ENCODE results near the gene C16orf46. TPM values are rescaled to one million over a fixed set of nuclear protein-coding genes. Genes with fewer than 3 reads are reported as not detected.

The C16orf46 gene
- total RNA-seq, 4 donors from 2014 or later, result 3.1 to 14.2 (median 9.7) TPM

- 2% methylated on average over 27 of the region's 27 CpGs for WGBS, 2 donors
- no peaks in the 10 kb centered on the region for H3K36me3 ChIP-seq
- peaks cover 21 to 24% of the 10 kb centered on the region in 2 donors for H3K4me1 ChIP-seq
- no peaks in the 10 kb centered on the region for H3K27me3 ChIP-seq
- TF ChIP-seq POLR2A (IDR thresholded peaks at IDR 0.05) (no peak), CTCF (IDR thresholded peaks at IDR 0.05) (no peak)
- intact Hi-C loops (cut with DNase I), result loop anchor here (2.0 to 10.0 kb wide), 3 partner anchors 20 to 72 kb away; partner anchors contain the start of genes CENPN, CMC2 and GCSH
- H3K9me3 ChIP-seq, result no peaks in the 10 kb centered on the region
- H3K4me3 ChIP-seq (replicated peaks in 1 of 3), result peak overlapping the region; percentile 5 to 38 (median 14)
- DNase-seq, result peak; percentile 80 to 87
- peak overlapping the region; percentile 88 to 96 (median 93) for H3K27ac ChIP-seq
Measured at GRCh38 chr16:81076566-81077075, 417 bp downstream of the C16orf46 start.

- H3K4me3 ChIP-seq (replicated peaks in 1 of 3), result no peak overlapping the region
Measured at GRCh38 chr16:81073560-81074330, 3.3 kb downstream of the C16orf46 start.

GRCh38 chr16:81071805-81072204 is 5.2 kb downstream of the C16orf46 start:
- TF ChIP-seq CTCF (IDR thresholded peaks at IDR 0.05) (no peak), POLR2A (IDR thresholded peaks at IDR 0.05) (no peak)
- peaks cover 11 to 13% of the 10 kb centered on the region in 2 donors for H3K4me1 ChIP-seq
- intact Hi-C loops (cut with DNase I), result loop anchor here (10.0 kb wide), 1 partner anchor 67 kb away; the partner anchor contains the start of genes CENPN and CMC2
- no peaks in the 10 kb centered on the region for H3K36me3 ChIP-seq
- H3K9me3 ChIP-seq, result no peaks in the 10 kb centered on the region
- H3K4me3 ChIP-seq (replicated peaks in 1 of 3), result no peak overlapping the region
- H3K27me3 ChIP-seq, result no peaks in the 10 kb centered on the region
- DNase-seq, result no peak
- H3K27ac ChIP-seq, result no peak overlapping the region
- WGBS, 2 donors, result 88 to 90% methylated on average over 4 of the region's 4 CpGs

More at GRCh38 chr16:81073560-81074330, 3.3 kb downstream of the C16orf46 start:
- intact Hi-C loops (cut with DNase I), result loop anchor here (10.0 kb wide), 1 partner anchor 69 kb away; the partner anchor contains the start of genes CENPN and CMC2
- Histone ChIP-seq H3K9me3 (no peaks in the 10 kb centered on the region), H3K27ac (peak overlapping the region in 2 of 3 donors; percentile 3 to 13), H3K4me1 (peaks cover 15 to 21% of the 10 kb centered on the region in 2 donors), H3K36me3 (no peaks in the 10 kb centered on the region), H3K27me3 (no peaks in the 10 kb centered on the region)
- WGBS, 2 donors, result 55 to 62% methylated on average over 5 of the region's 5 CpGs
- TF ChIP-seq CTCF (IDR thresholded peaks at IDR 0.05) (no peak), POLR2A (IDR thresholded peaks at IDR 0.05) (no peak)
- DNase-seq, result no peak

GRCh38 chr16:81070979-81071378 is 6.1 kb downstream of the C16orf46 start:
- H3K36me3 ChIP-seq, result no peaks in the 10 kb centered on the region
- intact Hi-C loops (cut with DNase I), result loop anchor here (10.0 kb wide), 1 partner anchor 66 kb away; the partner anchor contains the start of genes CENPN and CMC2
- no peaks in the 10 kb centered on the region for H3K27me3 ChIP-seq
- no peak overlapping the region for H3K27ac ChIP-seq
- TF ChIP-seq POLR2A (IDR thresholded peaks at IDR 0.05) (no peak), CTCF (IDR thresholded peaks at IDR 0.05) (no peak)
- 84 to 85% methylated on average over 8 of the region's 8 CpGs for WGBS, 2 donors
- H3K9me3 ChIP-seq, result no peaks in the 10 kb centered on the region
- H3K4me3 ChIP-seq (replicated peaks in 1 of 3), result no peak overlapping the region
- no peak for DNase-seq
- peaks cover 8 to 9% of the 10 kb centered on the region in 2 donors for H3K4me1 ChIP-seq

GRCh38 chr16:81069063-81069462 is 8.0 kb downstream of the C16orf46 start:
- DNase-seq, result no peak
- Histone ChIP-seq H3K27me3 (no peaks in the 10 kb centered on the region), H3K36me3 (no peaks in the 10 kb centered on the region), H3K4me3 (replicated peaks in 1 of 3) (no peak overlapping the region), H3K4me1 (peaks cover 5 to 14% of the 10 kb centered on the region in 2 donors), H3K27ac (no peak overlapping the region), H3K9me3 (no peaks in the 10 kb centered on the region)
- intact Hi-C loops (cut with DNase I), result no loop called here
- 94 to 96% methylated on average over 4 of the region's 4 CpGs for WGBS, 2 donors
- TF ChIP-seq POLR2A (IDR thresholded peaks at IDR 0.05), result no peak
- no peak for TF ChIP-seq CTCF (IDR thresholded peaks at IDR 0.05)
